Measurements from ENCODE around the gene PPP4R2. TPM values are rescaled to one million over a fixed set of nuclear protein-coding genes. Genes with fewer than 3 reads are reported as not detected.

Gene PPP4R2
- total RNA-seq, 1 donor from 2014 or later = 92.1 TPM

DNA sequence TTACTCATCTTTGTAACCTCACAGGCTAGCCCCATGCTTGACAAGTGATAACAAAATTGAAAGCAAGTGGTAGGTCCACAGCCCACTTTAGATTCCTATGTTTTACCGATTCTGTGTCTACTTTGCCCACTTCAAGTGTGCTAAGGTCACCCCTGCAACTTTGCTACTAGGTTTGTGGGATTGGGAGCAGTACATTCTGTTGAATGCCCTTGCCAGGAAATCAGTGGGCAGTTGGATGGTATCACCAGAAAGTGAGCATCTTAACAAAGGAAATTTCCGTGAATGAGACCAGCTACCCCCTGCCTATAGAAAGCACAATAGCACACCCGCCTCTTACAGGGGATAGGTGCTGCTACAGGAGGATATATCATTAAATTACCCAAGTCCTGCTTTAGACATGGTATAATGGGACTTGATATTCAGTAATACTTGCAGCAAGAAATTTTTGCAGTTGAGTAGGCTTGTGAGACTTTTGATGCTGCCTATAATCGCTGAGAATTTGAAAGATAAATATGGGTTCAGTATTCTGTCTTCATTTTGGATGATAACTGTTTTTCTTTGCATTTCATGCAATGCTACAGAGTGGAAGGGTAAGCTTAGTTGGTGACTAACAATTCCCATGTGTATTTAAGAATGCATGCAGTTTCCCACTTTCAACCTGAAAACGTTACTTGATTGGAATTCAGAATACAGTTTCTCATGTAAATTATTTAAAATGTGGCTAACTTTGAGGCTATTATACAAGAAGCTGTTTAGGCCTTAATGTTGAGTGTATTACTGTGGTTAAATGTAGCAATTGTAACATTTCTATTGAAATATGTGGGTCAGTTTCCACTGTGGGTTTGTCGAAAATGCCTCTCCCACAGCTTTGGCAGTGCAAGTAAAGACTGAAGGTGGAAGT is 74.3 kb downstream of the PPP4R2 start:
- DNase-seq = no peak

DNA sequence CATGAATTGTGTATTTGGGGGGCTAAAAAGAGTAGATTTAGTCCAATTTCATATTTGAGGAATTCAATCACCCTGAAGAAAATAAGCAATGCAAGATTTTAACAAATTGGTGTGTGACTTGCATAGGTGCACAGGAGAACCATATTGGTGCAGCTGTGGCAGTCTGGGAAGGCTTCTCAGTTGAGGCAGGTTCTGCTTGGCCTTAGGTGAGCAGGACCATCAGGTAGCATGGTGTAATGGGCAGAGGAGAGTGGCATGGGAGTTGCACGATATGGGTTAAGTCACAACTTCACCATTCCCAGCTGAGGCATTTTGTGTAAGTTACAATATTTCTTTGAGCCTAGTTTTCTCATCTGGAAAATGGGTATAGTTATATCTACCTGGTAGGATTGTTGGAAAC is 75.3 kb downstream of the PPP4R2 start:
- DNase-seq = no peak

DNA sequence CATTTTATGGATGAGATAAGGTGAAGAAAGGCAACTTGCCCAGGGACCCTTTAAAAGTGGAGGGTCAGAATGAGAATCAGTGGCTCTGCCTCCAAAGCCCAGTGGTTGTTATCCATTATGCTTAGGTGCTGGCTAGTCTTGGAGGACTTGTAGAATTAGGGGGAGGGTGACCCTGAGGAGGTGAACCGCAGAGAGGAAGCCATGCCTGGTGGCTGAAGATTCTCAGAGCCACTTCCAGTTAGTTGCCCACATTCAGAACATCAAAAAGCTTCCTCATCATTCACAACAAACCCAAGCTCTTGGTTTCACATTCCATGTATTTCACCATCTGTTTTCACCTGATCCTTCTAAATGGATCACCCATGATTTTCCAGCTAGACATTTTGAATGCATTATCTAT is 76.0 kb downstream of the PPP4R2 start:
- DNase-seq = no peak

DNA sequence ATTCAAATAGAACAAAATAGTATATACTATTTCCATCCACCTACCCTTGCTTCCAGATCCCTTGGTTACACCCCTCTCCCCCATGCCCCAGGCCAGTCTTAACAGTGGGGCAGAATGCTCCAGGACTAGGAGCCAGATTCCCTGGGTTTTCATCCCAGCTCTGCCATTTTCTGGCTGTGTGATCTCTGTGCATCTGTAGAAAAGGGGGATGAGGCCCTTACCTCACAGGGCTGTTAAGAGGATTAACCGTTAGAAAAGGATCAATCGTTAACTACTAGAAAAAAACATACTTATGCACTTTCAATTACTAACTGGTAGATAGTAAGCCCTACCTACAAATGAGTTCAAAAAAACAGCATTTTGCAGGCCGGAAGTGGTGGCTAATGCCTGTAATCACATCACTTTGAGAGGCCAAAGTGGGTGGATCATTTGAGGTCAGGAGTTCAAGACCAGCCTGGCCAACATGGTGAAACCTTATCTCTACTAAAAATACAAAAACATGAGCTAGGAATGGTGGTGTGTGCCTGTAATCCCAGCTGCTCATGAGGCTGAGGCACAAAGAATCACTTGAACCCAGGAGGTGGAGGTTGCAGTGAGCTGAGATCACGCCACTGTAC is 76.6 kb downstream of the PPP4R2 start:
- no peak for DNase-seq

DNA sequence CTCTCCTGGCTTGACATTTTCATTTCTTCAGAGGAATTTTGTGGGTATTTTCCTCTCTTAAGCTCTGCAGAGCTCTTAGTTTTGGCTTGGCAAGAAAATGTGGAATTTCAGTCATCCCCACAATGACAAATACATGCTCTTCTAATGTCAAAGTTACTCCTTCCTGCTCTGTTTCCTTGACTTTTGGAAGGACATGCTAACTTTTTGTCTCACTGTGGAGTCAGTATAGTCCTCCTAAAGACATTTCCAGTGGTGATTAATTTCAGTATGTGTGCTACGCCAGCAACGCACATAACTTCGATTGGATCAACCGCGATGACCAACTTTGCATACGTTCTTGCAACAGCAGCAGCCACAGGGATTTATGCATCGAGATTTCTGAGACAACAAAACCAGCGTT is 78.2 kb downstream of the PPP4R2 start:
- DNase-seq = no peak

DNA sequence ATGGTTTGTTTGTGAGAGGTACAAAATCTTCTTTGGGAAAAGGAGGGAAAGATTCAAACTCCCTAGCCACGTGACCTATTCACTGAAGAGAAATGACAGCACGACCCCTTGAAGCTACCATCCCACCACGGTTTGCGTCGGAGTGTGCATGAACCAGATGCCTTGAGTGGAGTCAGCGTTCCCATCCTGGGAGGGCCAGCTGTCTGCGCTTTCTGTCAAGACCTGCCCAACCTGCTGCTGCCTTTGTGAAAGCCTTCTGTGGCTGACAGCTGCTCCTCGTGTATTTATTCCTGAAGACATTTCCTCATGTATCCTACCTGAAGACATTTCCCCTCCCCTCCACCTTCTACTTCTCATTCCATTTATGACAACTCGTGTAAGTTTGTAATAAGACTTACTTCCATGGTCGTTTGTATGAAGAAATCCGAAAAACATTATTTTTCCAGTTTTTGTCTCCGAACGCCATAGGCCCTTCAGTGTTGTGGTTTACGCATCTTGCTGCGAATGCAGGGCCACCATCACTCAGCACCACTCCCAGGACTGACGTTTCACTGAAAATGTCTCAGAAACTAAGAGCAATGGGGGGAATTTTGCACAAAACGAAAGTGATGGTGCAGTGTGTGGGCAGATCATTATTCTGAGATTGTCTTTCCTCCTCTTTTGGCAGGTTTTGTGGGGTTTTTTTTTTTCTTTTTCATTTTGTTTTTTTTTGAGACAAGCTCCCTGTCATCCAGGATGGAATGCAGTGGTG is 83.8 kb downstream of the PPP4R2 start:
- peak; percentile 45 for DNase-seq

DNA sequence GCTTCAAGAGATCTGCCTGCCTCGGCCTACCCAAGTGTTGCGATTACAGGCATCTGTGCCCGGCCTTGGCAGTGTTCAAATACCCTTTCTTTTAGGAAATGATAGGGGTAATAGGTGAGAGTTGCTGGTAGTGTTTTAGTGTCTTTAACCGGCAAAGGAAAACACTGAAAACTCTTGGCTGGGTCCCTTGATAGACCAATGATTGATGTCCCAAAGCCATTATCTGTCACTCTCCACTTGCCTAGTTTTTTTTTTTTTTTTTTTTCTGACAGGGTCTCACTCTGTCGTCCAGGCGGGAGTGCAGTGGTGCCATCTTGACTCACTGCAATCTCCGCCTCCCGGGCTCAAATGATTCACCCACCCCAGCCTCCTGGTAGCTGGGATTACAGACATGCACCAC is 84.5 kb downstream of the PPP4R2 start:
- no peak for DNase-seq

DNA sequence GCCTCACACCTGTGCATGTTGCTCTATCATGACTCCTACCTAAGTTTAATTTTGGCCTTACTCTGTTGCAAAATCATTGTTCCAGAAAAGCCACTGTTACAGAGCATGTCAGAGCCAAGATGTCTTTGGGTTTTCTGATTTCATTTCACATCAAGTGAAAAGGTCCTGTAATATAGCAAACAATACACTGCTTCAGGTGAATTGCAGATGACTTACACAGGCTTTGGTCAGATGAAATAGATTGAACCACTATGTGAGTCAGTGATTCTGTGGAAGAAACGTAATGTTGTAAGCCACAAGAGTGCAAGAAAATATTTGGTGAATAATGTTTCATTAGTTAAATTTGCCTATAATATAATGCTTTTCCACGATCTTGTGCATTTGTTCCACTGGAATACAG is 87.6 kb downstream of the PPP4R2 start:
- DNase-seq = no peak

DNA sequence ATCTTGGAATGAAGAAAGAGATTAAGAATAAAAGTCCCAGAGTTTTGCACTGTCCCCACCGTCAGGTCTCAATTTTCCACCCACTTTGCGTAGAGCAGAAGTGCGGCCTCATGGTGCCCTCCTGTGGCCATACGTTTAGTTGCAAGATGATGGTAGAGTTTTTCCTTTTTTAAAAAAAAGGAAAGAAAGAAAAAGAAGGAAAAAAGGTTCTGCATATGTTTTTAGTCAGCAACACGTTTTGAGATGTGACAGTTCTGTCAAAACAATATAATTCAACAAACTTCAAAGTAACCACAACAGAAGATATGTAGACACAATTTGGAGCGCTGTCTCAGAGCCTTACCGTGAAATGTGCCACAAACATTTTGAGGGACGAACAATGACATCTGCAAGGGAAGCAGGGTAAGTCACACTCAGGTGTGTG is 89.5 kb downstream of the PPP4R2 start:
- DNase-seq = peak; percentile 72

DNA sequence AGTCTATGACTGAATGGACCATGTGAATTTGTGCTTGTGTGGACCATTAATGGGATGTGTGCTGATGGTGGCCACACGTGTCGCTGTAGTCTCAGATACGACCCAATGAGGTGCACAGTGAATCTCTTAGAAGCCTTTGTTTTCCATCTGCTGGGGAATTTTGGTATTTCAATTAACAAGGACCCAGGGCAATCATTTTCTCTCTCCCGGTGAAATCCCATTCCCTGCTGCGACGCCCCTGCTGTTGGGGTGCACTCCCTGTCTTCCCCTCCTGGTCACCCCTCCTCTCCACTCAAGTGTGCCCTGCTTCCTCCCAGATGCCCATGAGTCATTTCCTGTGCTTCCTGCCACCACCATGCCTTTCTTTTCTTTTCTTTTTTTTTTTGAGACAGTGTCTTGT is 97.5 kb downstream of the PPP4R2 start:
- no peak for DNase-seq

DNA sequence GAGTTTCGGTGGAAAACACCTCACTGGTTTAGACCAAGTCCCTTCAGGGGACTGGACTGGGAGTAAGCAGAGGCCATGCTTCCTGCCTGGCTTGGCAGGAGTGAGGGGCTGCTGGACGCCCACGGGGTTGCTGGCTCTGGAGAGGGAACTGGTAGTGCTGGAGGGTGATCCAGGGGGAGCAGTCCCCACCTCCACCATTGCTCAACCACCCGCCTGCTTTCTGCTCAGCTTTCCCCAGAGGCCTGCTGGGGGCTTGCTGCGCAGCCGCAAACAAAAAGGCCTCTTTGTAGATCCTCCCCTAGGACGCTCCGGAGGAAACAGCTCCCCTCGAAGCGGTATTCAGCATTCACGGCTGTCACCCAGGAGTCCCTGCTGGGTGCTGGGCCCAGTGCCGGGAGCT is 98.3 kb downstream of the PPP4R2 start:
- DNase-seq = no peak

DNA sequence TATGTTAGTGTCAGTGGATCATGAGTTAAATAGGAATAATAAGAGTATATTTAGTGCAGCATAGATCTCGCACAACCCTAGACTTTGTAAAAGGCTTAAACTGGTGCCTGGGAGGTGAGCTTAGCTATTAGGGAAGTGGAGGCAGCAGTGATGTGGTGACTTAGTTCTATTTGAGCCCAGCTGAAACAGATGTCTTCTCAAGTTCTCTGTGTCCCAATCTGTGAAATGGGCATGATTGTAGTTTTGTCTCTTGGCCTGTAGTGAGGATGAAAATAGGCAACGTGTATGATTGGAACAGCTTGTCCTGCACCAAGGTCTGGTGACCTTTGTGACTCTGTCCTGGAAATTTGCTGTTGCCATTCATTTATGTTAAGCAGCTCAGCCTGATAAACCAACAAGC is 99.6 kb downstream of the PPP4R2 start:
- DNase-seq = no peak

DNA sequence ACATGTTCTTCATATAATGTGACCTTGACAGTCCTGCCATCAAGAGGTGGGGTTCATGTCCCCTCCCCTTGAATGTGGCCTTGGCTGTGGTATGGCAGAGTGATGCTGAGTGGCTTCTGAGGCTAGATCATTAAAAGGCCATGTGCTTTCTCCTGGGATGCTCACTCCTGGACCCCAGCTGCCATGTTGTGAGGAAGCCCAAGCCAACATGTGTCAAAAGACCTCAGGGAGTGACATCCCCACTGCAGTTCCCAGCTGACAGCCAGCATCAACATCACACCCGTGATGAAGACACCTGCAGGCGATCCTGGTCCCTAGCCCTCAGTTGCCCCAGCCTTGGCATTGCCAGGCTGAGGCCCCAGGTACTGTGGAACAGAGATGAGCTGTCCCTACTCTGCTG is 101.4 kb downstream of the PPP4R2 start:
- no peak for DNase-seq

DNA sequence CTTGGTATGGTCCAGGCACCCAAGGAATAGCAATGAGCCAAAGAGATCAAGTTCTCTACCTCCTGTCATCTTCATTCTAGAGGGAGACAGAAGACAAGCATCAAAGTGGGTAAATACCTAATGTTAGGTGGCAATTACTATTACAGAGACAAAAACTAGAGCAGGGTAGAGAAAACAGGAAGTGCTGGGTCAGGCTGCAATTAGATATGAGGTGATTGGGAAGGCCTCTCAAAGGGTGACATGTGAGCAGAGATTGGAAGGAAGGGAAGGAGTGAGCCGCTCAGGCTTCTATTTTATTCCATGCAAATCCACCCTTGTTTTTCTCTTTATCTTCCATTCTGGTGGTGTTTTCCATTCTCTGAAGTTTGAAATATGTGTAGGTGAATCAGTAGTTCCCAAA is 102.3 kb downstream of the PPP4R2 start:
- DNase-seq = no peak

DNA sequence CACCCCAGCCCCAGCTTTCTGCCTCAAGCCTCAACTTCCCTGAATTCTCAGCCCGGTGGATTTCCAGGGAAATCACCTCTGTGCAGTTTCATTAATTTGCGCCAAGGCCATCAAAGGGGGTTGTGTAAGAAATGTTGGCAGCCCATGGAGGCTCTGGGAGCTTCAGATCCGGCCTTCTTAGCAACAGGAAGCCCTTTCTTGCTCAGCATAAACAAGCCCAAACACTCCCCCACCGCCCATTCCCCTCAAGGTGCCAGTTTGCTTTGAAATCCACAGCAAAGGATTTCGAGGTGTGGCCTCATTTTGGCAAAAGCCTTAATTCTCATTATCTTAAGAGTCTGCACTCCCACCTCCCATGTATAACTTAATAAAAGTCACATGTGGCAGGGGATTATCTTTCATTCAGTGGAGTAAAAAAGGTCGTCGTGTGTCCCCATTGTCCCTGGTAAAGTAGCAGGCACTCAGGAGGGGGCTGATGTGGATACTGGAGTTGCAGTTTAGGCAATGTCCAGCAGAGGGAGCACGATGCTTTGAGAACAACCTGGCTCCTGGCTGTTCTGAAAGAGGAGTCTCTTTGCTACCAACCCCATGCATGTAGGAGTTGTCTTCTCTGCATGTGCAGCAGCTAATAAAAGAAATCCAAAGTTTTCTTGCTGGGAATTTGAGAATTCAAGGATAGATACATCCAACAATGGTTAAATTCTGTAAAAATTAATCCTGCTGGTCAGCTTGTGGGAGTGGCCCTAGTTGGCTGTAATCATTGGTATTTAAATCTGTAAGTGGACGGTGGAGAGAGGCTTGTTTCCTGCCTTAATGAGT is 104.3 kb downstream of the PPP4R2 start:
- peak; percentile 96 for DNase-seq

DNA sequence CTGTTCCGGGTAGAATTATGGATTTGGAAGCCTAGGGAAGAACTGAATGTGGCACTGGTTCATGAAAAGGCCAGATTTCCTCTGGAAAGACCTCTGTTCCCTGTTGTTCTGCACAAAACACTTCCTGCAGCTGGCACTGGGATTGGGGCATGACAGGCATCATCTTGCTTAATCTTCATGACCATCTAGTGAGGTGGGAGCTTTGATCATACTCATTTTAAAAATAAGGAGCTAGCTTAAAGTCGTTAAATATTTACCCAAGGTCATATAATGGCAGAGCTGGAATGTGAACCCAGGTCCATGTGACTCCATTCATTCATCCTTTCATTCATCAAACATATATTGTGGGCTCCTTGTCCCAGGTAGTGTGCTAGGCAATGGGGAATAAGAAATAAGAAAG is 105.3 kb downstream of the PPP4R2 start:
- DNase-seq = no peak

DNA sequence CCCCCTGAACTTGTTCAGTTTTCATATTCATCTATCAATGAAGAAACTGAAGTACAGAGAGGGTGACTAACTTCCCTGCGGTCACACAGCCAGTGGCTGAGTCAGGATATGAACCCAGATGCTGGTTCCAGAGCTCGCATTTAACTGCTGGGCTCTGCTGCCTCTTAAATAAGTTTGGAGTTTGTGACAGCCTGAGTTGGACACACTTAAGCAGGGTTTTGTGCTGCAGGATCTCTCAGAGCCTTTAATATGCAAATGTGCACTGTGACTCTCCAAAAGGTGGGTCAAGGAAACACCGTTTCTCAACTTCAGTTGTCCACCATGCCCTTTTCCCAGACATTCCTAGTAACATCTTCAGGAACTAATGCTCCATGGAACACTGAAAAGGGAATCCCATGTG is 110.6 kb downstream of the PPP4R2 start:
- DNase-seq = no peak

DNA sequence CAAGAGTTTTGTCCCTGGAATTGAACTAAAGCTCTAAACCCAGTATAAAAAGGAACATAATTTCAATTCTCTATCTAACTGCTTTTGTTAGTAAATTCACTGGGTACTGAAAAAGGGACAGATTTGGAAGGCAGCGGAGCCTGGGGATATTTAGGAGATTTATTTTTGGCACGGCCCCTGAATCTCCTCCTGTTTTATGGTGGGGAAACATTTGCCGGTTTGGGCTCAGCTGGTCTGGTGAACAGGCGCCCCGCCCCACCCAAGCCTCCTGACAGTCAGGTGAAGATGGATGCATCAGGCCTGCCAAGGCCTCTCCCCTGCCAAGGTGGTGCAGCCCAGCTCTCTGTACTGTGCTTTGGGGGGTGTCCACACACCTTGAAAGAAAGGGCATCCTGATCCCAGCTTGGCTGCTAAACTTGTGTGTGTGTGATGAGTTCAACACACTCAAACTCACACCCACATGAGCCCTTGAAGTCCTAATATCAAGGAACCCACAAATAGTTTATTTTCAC is 111.1 kb downstream of the PPP4R2 start:
- peak; percentile 73 for DNase-seq

DNA sequence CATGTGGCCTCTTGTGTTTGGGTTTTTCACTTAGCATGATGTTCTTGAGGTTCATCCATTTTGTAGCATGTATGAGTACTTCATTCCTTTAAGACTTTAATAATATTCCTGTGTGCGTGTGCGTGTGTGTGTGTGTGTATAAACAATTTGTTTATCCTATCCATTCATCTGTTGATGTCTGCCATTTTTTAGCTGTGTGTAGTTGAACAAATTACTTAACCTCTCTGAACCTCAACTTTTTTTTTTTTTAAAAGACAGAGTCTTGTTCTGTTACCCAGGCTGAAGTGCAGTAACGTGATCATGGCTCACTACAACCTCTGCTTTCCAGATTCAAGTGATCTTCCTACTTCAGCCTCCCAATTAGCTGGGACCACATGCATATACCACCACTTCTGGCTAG is 112.1 kb downstream of the PPP4R2 start:
- no peak for DNase-seq

DNA sequence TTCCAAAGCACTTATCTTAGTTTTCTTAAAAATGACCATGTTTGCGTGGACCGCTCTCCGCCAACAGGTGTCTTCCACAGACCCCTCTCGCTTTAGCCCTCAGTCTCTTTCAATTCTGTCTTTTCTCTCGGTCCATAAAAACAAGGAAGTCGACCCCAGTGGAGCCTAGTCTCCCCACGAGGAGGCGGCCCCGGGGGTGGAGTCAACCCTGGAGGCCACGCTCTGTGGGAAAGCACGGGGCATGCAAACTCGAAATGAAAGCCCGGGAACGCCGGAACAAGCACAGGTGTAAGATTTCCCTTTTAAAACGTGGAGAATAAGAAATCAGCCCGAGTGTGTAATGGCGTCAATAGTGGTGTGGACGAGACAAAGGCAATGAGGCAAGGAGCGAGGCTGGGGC is 113.9 kb downstream of the PPP4R2 start:
- no peak for DNase-seq

DNA sequence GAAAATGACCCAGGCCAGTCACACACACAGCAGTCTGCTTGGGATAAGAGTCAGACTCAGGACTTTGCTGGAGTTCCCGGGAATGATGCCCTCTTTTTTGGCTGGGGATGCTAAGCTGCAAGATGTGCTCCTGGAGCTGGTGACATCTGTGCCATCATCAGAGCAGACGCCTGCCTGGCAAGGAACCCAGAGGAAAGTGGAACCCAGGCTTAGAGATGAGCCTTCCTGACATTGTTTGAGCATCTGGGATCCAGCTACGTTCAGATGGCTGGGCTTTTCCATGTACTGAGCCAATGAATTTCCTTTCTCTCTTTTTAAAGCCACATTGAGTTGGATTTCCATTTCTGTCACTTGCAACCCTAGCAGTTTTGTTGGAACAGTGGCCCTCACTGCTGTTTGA is 118.1 kb downstream of the PPP4R2 start:
- no peak for DNase-seq

DNA sequence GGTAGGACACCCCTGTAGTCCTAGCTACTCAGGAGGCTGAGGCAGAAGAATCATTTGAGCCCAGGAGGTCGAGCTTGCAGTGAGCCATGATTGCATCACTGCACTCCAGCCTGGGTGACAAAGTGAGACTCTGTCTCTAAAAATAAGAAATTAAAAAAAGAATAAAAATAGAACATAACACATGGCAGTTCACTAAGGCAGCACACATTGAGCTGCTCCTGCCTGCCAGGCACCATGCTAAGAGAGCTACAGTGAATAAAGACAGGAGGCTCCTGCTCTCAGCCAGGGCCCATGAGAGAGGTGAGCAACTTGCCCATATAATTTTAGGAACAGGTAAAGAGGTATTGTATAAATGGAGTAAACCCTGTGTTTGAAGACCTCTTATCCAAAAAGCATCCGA is 119.2 kb downstream of the PPP4R2 start:
- no peak for DNase-seq
